GM12873 (cell line): ENCODE measurements around the gene CHURC1.

Experiments
- TF ChIP-seq, protein P1 (sequence below): IDR thresholded peaks from 2 replicates; pipeline ENCODE4 v1.5.1; 2012; ENCODE audit warnings: low read depth, mild to moderate bottlenecking, moderate library complexity, low read length, control low read depth; ENCODE audit not compliant: insufficient read depth; ENCODE audit errors: missing control alignments

The CHURC1 gene

DNA sequence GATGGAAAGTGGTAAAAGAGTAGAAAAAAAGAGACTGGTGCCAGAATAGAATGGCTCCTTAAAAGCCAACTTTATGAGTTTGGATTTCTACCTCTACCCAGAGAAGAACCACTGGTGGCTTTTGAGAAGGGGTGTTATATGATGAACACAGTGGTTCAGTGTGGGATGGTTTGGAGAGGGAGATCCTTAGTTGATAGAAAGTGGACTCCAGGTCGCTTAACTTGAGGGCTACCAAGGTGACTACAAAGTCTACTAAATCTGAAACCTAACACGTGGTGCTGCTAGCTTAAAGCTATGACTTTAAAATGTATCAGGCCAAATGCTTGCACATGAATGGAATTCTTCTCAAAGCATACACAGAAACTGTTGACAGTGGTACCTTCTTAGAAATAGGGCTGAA lies 42.9 kb upstream of the CHURC1 start:
- TF ChIP-seq, protein P1, sequence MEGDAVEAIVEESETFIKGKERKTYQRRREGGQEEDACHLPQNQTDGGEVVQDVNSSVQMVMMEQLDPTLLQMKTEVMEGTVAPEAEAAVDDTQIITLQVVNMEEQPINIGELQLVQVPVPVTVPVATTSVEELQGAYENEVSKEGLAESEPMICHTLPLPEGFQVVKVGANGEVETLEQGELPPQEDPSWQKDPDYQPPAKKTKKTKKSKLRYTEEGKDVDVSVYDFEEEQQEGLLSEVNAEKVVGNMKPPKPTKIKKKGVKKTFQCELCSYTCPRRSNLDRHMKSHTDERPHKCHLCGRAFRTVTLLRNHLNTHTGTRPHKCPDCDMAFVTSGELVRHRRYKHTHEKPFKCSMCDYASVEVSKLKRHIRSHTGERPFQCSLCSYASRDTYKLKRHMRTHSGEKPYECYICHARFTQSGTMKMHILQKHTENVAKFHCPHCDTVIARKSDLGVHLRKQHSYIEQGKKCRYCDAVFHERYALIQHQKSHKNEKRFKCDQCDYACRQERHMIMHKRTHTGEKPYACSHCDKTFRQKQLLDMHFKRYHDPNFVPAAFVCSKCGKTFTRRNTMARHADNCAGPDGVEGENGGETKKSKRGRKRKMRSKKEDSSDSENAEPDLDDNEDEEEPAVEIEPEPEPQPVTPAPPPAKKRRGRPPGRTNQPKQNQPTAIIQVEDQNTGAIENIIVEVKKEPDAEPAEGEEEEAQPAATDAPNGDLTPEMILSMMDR = no peak

GRCh38 chr14:64873506-64874219 lies 40.6 kb upstream of the CHURC1 start:
- TF ChIP-seq, protein P1 = no peak

GRCh38 chr14:64875350-64875749 lies 38.9 kb upstream of the CHURC1 start:
- TF ChIP-seq, protein P1 = no peak

DNA sequence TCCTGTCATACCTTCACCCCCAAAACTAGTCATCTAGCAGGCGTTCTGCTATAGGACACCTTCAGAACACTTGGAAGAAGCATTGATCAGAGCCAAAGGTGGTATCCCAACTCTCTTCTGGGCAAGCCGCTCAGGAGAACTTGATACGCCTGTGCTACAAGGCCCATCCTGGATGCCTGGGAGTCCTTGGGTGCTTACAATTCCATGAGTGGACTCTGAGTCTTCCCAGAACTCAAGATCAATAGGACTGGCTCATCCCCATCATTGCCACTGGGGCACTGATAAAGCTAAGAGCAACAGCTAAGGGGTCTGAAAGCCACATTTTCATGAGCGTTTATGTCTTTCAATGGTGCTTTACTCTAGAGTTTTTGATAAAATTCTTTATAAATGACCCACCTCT lies 36.4 kb upstream of the CHURC1 start:
- TF ChIP-seq, protein P1 = no peak

- TF ChIP-seq, protein P1 = no peak
Measured at GRCh38 chr14:64878837-64879634, 35.2 kb upstream of the CHURC1 start.

DNA sequence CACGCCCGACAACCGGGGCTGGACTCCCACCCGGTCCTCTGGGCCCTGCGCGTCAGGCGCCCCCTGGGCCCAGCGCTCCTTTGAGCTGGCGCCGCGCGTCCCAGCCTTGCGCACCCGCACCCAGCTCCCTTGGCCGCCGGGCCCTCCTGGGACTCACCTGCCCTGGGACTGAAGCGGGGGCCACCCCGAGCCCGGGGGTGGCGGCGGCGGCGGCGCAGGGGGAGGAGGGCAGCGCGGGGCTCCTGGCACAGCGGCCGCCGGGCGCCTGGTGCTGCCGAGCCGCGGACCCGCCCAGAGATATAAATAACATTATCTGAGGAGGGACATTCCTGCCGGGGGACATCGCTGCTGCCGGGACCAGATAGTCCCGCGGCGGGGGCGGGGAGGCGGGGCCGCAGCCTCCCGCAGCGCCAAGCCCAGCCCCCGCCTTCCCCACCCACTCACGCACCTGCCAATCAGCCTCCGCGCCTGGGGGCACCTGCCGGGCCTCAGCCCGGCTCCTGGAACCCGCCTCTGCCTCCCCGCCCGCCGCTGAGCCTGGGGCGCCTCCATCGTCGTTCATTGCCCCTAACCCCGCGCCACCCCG lies 34.5 kb upstream of the CHURC1 start, which contains the start of gene SPTB:
SPTB (minus strand) TSS at position 273 of the 586 bp plus-strand sequence. CDS start 56,813 bp downstream, outside the sequence.
- TF ChIP-seq, protein P1 = no peak
